Tibial nerve (tissue), 4 donors: ENCODE measurements around the gene ZDHHC16. TPM values are rescaled to one million over a fixed set of nuclear protein-coding genes. Genes with fewer than 3 reads are reported as not detected.

Experiments
- DNase-seq, 2 donors: peaks; one replicate each; pipeline ENCODE4 v3.0.0-alpha.2; 2019; ENCODE audit warnings: low spot score in 2 of 2
- H3K27ac ChIP-seq, 4 donors: fragments of 200-600 bp; sonication (generic) in 3 of 4; one replicate each; pipeline ENCODE4 v1.5.1; 2017 to 2019; ENCODE audit warnings: mild to moderate bottlenecking in 1 of 4
- H3K27me3 ChIP-seq, 2 donors: fragments of 200-600 bp; sonication (generic) in 1 of 2; one replicate each; pipeline versions ENCODE4 v1.5.1 to v1.6.0; 2017 to 2019
- H3K36me3 ChIP-seq, 3 donors: fragments of 200-600 bp; sonication (generic); one replicate each; pipeline ENCODE4 v1.5.1; 2018 to 2019
- H3K4me1 ChIP-seq, 4 donors: fragments of 200-600 bp; sonication (generic) in 3 of 4; one replicate each; pipeline ENCODE4 v1.5.1; 2017 to 2019
- H3K4me3 ChIP-seq, 4 donors: fragments of 200-600 bp; sonication (generic) in 3 of 4; one replicate each; pipeline ENCODE4 v1.5.1; 2017 to 2019; ENCODE audit warnings: mild to moderate bottlenecking in 1 of 4, moderate library complexity in 1 of 4
- H3K9me3 ChIP-seq, 4 donors: fragments of 200-600 bp; sonication (generic) in 3 of 4; one replicate each; pipeline ENCODE4 v1.5.1; 2017 to 2019
- CTCF ChIP-seq, 5 experiments: fragments of 200-600 bp in 3 of 5; fragments of 450-650 bp in 2 of 5; sonication (generic) in 3 of 5; IDR thresholded peaks; one replicate each; pipeline ENCODE4 v1.5.1; 2016 to 2019; ENCODE audit warnings: antibody characterized with exemption in 5 of 5, mild to moderate bottlenecking in 3 of 5, moderate library complexity in 2 of 5
- EP300 ChIP-seq, 2 donors: sonication (generic); formaldehyde crosslinking; IDR thresholded peaks; one replicate each; pipeline ENCODE4 v1.6.1; 2017; ENCODE audit warnings: antibody characterized with exemption in 2 of 2, mild to moderate bottlenecking in 1 of 2
- POLR2A ChIP-seq, 2 donors: fragments of 450-650 bp; IDR thresholded peaks; one replicate each; pipeline ENCODE4 v1.6.1; 2017; ENCODE audit warnings: antibody characterized with exemption in 2 of 2, mild to moderate bottlenecking in 2 of 2, moderate library complexity in 2 of 2
- WGBS, 2 donors: methylation state at CpG; one replicate each; pipeline ENCODE4 v1.1.5; 2018; 5-methylcytosine and 5-hydroxymethylcytosine counted together
- total RNA-seq, 4 donors: library from RNA; depleted of rRNA; stranded (reverse); fragments of >200 nt; gene quantifications; one replicate each; pipeline ENCODE4 v1.1.0, GENCODE V29; 2016

Gene ZDHHC16
- total RNA-seq: 10 to 100 TPM; 26.4 to 50.4 (median 36.0) TPM

GRCh38 chr10:97445722-97446639 is at the start of gene ZDHHC16, which contains the start of gene EXOSC1:
TSS of gene ZDHHC16 (plus strand) at chr10:97446175. CDS start at chr10:97451676, 5,501 bp downstream.
TSS of gene EXOSC1 (minus strand) at chr10:97446006. CDS start at chr10:97445985, 21 bp downstream.
- 0 to 1% methylated on average over 61 to 63 of the region's 66 CpGs for WGBS, 2 donors
- H3K4me3 ChIP-seq: peak within 1 kb of the TSS; percentile 83 to 94 (median 90)
- peak; percentile 79 to 90 for DNase-seq
- H3K36me3 ChIP-seq: peaks cover 0 to 12% (median 0%) of the 10 kb centered on the region in 3 donors
- H3K27me3 ChIP-seq: no peaks in the 10 kb centered on the region
- H3K27ac ChIP-seq: peak within 1 kb of the TSS; percentile 55 to 76 (median 72)
- peaks cover 0 to 58% (median 21%) of the 10 kb centered on the region in 4 donors for H3K4me1 ChIP-seq
- TF ChIP-seq EP300 (IDR thresholded peaks at IDR 0.05) (peak; percentile 74 to 81), POLR2A (IDR thresholded peaks at IDR 0.05) (peak; percentile 19 to 67), CTCF (IDR thresholded peaks at IDR 0.05) (peak in 2 of 5 experiments; percentile 17 to 33)
- no peaks in the 10 kb centered on the region for H3K9me3 ChIP-seq

GRCh38 chr10:97399843-97400545 is 46.0 kb upstream of the ZDHHC16 start:
- TF ChIP-seq CTCF (IDR thresholded peaks at IDR 0.05): no peak
- no peak for TF ChIP-seq POLR2A (IDR thresholded peaks at IDR 0.05)
- no peak for TF ChIP-seq EP300 (IDR thresholded peaks at IDR 0.05)
- 42 to 53% methylated on average over 21 of the region's 21 CpGs for WGBS, 2 donors
- H3K4me1 ChIP-seq: peaks cover 0 to 19% (median 6%) of the 10 kb centered on the region in 4 donors
- H3K9me3 ChIP-seq: no peaks in the 10 kb centered on the region
- H3K36me3 ChIP-seq: peaks cover 0 to 27% (median 0%) of the 10 kb centered on the region in 3 donors
- no peak for DNase-seq
- peak overlapping the region; percentile 70 to 77 (median 72) for H3K4me3 ChIP-seq
- H3K27me3 ChIP-seq: no peaks in the 10 kb centered on the region
- peak overlapping the region in 2 of 4 donors; percentile 78 to 80 for H3K27ac ChIP-seq

GRCh38 chr10:97400665-97401454 is 45.1 kb upstream of the ZDHHC16 start, which contains the start of gene RRP12:
TSS of gene RRP12 (minus strand) at chr10:97401340. CDS start at chr10:97401231, 109 bp downstream.
- peaks cover 0 to 18% (median 0%) of the 10 kb centered on the region in 3 donors for H3K36me3 ChIP-seq
- no peaks in the 10 kb centered on the region for H3K9me3 ChIP-seq
- H3K4me1 ChIP-seq: peaks cover 0 to 19% (median 6%) of the 10 kb centered on the region in 4 donors
- H3K27ac ChIP-seq: peak within 1 kb of the TSS; percentile 25 to 80 (median 54)
- H3K4me3 ChIP-seq: peak within 1 kb of the TSS; percentile 70 to 77 (median 72)
- 0 to 2% methylated on average over 34 to 39 of the region's 39 CpGs for WGBS, 2 donors
- TF ChIP-seq CTCF (IDR thresholded peaks at IDR 0.05) (no peak), POLR2A (IDR thresholded peaks at IDR 0.05) (peak in 1 of 2 donors; percentile 13), EP300 (IDR thresholded peaks at IDR 0.05) (peak; percentile 72 to 81)
- H3K27me3 ChIP-seq: no peaks in the 10 kb centered on the region
- peak; percentile 62 to 90 for DNase-seq

- Histone ChIP-seq H3K4me3 (peak overlapping the region; percentile 70 to 77 (median 72)), H3K4me1 (peaks cover 0 to 21% (median 6%) of the 10 kb centered on the region in 4 donors), H3K36me3 (peaks cover 0 to 12% (median 0%) of the 10 kb centered on the region in 3 donors), H3K9me3 (no peaks in the 10 kb centered on the region), H3K27me3 (no peaks in the 10 kb centered on the region), H3K27ac (peak overlapping the region; percentile 25 to 80 (median 54))
- WGBS, 2 donors: 69 to 72% methylated on average over 13 of the region's 13 CpGs
- no peak for TF ChIP-seq CTCF (IDR thresholded peaks at IDR 0.05)
- TF ChIP-seq POLR2A (IDR thresholded peaks at IDR 0.05): no peak
- no peak for TF ChIP-seq EP300 (IDR thresholded peaks at IDR 0.05)
- DNase-seq: no peak
Observed at GRCh38 chr10:97401455-97401919, 44.5 kb upstream of the ZDHHC16 start.
